IPS-18a (cell line): ENCODE measurements around the gene KSR2.

ENCODE experiments used
- H3K27ac ChIP-seq: one replicate; pipeline ENCODE4 v1.5.1; 2013; ENCODE audit warnings: low read length
- H3K27me3 ChIP-seq: one replicate; pipeline ENCODE4 v1.6.1; 2013; ENCODE audit warnings: mild to moderate bottlenecking, low read length; ENCODE audit not compliant: control insufficient read depth, insufficient read depth
- H3K36me3 ChIP-seq: one replicate; pipeline ENCODE4 v1.6.1; 2013; ENCODE audit warnings: low read depth, low read length; ENCODE audit not compliant: control insufficient read depth
- H3K4me1 ChIP-seq: one replicate; pipeline ENCODE4 v1.6.1; 2013; ENCODE audit warnings: low read depth, low read length; ENCODE audit not compliant: control insufficient read depth
- H3K4me3 ChIP-seq: one replicate; pipeline ENCODE4 v1.5.1; 2013; ENCODE audit warnings: low read length
- H3K9ac ChIP-seq: one replicate; pipeline ENCODE4 v1.6.1; 2013; ENCODE audit warnings: mild to moderate bottlenecking, low read length, moderate library complexity
- H3K9me3 ChIP-seq: one replicate; pipeline ENCODE4 v1.6.1; 2013; ENCODE audit warnings: low read depth, low read length; ENCODE audit not compliant: control insufficient read depth

KSR2 gene

DNA sequence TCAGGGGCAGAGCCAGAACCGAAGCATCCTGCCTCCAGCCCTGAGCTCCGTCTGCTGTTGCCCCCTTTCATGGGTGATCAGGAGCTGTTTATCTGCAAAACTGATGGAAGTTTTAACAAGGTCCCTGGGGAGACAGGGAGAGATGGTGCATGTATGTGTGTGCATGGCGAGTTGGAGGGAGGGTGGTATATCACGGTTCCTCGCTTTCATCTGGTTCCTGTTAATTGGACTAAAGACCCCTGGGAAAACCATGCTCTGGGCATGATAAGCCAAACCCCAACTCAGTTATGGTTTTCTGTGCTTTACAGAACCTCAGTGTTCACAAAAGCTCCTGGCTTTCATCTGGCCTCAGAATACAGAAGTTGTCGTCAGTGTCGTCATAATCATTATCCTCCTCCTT is 133.6 kb downstream of the KSR2 start:
- Histone ChIP-seq H3K4me3 (no peak overlapping the region), H3K36me3 (no peaks in the 10 kb centered on the region), H3K4me1 (peaks cover 5% of the 10 kb centered on the region), H3K27ac (no peak overlapping the region), H3K27me3 (no peaks in the 10 kb centered on the region), H3K9ac (no peak overlapping the region), H3K9me3 (no peaks in the 10 kb centered on the region)

DNA sequence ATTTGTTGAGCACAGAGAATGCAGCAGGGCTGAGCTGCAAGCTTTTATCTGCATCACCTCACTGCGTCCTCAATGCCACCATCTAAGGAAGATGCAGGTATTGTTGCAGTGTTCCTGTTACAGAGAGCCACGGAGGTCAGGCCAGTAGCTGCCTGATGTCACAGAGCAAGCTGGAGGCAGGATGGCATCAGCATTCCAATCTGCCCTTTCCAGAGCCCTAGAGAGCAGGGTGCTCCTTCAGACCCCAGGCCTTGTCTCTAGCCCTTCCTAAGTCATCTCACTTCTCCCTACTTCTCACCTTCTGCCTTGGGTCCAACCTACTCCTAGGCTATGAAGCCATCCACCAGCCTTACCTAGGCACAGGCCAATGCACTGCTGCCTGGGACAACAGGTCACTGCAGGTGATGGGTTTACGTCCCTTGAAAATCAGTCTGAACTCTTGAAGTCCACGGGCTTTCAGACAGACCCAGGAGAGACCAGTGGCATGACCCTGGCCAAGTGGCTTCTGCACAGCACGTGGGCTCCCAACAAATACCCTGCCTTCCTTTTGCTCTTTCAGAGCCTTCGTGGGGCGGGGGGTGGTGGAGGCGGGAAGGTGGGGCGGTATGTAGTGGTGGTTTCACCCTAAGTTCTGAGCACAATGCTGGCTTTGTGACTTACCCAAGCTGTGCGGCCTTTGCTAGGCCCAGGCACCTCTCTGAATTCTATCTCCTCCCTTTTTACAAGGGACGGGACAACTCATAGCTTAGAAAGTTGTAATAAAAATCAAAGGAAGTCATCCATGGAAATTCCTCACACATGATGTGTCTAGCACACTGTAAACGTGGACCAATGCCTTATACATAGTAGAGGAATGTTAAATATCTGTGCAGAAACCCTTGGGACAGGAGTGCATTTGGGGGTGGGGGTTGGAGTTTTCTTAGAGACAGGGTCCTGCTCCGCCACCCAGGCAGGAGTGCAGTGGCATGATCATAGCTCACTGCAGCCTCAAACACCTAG is 136.0 kb downstream of the KSR2 start:
- H3K4me1 ChIP-seq, result peaks cover 5% of the 10 kb centered on the region
- H3K9ac ChIP-seq, result no peak overlapping the region
- no peak overlapping the region for H3K4me3 ChIP-seq
- no peak overlapping the region for H3K27ac ChIP-seq
- peaks cover 11% of the 10 kb centered on the region for H3K9me3 ChIP-seq
- no peaks in the 10 kb centered on the region for H3K36me3 ChIP-seq
- H3K27me3 ChIP-seq, result no peaks in the 10 kb centered on the region

DNA sequence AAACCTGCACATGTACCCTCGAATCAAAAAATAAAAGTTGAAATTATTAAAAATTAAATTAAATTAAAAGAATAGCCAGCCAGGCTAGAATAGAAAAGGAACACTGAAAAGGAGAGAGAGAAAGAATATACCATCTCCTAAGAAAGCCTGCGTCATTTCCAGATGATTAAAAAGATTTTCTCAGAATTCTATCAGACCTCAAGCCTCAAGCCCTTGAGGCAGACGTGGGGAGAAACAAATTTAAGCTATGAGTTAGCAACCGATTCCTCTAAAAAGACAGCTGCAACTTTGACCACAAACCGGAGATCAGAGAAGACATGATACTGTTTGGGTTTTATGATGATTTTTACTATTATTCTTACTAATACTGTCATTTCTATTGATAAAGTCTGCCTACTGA is 138.3 kb downstream of the KSR2 start:
- no peak overlapping the region for H3K9ac ChIP-seq
- no peaks in the 10 kb centered on the region for H3K4me1 ChIP-seq
- H3K4me3 ChIP-seq, result no peak overlapping the region
- no peaks in the 10 kb centered on the region for H3K27me3 ChIP-seq
- no peaks in the 10 kb centered on the region for H3K36me3 ChIP-seq
- H3K9me3 ChIP-seq, result peaks cover 11% of the 10 kb centered on the region
- no peak overlapping the region for H3K27ac ChIP-seq

DNA sequence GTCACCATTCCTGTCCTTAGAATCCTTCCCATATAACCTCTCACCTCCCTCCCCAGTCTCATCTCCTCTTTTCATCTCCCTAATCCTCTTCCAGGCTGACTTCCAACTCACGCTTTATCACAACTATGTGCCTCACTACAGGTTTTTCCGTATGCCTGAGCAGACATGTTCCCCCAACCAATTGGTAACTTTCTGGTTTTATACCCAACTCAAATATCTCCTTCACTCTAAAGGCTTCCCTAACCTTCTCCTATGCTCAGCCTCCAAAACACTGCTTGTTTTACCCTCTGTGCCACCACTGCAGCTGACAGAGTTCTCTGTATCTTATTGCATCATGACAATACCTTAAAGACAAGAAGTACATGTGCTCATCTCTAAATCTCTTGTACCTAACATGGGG is 139.7 kb downstream of the KSR2 start:
- H3K36me3 ChIP-seq, result no peaks in the 10 kb centered on the region
- H3K4me1 ChIP-seq, result no peaks in the 10 kb centered on the region
- no peak overlapping the region for H3K9ac ChIP-seq
- H3K27ac ChIP-seq, result no peak overlapping the region
- peaks cover 11% of the 10 kb centered on the region for H3K9me3 ChIP-seq
- no peaks in the 10 kb centered on the region for H3K27me3 ChIP-seq
- no peak overlapping the region for H3K4me3 ChIP-seq

DNA sequence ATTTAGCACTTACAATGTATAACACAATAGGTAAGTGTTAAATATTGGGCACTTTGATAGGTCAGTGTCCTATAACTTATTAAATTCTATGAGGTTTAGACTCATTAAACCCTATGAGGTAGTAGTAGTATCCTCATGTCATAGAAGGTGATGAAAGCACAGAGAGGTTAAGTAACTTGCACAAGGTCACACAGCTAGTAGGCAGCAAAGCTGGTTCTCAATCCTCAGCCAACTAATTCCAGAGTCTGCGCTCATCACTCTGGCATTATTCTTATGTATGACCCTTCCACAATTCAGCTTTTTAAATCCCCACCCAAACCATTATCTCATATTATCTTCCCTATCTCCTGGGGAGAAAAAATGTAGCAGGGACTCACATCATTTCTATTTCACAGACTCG is 141.1 kb downstream of the KSR2 start:
- no peaks in the 10 kb centered on the region for H3K36me3 ChIP-seq
- no peaks in the 10 kb centered on the region for H3K4me1 ChIP-seq
- H3K9ac ChIP-seq, result no peak overlapping the region
- no peak overlapping the region for H3K27ac ChIP-seq
- H3K9me3 ChIP-seq, result peaks cover 11% of the 10 kb centered on the region
- no peaks in the 10 kb centered on the region for H3K27me3 ChIP-seq
- H3K4me3 ChIP-seq, result no peak overlapping the region

DNA sequence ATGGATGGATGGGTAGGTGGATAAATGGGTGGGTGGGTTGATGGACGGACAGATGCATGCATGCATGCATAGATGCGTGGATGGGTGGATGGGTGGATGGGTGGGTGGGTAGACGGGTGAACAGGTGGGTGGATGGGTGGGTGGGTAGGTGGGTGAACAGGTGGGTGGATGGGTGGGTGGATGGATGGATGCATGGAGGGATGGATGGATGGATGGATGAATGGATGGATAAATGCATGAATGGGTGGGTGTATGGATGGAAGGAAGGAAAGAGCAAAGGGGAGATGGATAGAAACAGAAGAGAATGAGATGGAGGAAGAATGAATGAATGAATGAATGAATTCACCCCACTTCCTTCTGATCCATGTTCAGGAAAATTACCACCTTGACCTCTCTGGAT is 143.0 kb downstream of the KSR2 start:
- H3K36me3 ChIP-seq, result no peaks in the 10 kb centered on the region
- H3K27ac ChIP-seq, result no peak overlapping the region
- no peak overlapping the region for H3K9ac ChIP-seq
- no peak overlapping the region for H3K4me3 ChIP-seq
- H3K9me3 ChIP-seq, result peaks cover 11% of the 10 kb centered on the region
- H3K4me1 ChIP-seq, result no peaks in the 10 kb centered on the region
- no peaks in the 10 kb centered on the region for H3K27me3 ChIP-seq

DNA sequence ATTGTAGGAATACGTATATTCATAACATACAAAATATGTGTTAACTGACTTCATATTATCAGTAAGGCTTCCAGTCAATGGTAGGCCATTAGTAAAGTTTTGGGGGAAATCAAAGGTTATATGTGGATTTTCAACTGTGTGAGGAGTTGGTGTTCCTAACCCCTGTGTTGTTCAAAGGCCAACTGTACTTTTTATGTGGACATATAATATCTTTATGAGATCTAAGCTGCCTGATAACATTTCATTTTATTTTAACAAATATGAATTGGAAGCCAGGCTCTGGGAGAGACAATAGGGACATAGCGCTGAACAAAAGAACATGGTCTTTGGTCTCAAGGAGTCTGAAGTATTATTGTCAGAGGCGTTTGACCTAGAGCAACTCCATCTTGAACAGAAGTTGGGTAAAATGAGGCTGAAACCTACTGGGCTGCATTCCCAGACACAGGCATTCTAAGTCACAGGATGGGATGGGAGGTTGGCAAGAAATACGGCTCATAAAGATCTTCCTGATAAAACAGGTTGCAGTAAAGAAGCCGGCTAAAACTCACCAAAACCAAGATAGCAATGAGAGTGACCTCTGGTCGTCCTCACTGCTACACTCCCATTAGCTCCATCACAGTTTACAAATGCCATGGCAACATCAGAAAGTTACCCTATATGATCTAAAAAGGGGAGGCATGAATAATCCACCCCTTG is 147.2 kb downstream of the KSR2 start:
- Histone ChIP-seq H3K27ac (no peak overlapping the region), H3K4me3 (no peak overlapping the region), H3K4me1 (peaks cover 5% of the 10 kb centered on the region), H3K27me3 (no peaks in the 10 kb centered on the region), H3K36me3 (no peaks in the 10 kb centered on the region), H3K9ac (no peak overlapping the region), H3K9me3 (no peaks in the 10 kb centered on the region)

DNA sequence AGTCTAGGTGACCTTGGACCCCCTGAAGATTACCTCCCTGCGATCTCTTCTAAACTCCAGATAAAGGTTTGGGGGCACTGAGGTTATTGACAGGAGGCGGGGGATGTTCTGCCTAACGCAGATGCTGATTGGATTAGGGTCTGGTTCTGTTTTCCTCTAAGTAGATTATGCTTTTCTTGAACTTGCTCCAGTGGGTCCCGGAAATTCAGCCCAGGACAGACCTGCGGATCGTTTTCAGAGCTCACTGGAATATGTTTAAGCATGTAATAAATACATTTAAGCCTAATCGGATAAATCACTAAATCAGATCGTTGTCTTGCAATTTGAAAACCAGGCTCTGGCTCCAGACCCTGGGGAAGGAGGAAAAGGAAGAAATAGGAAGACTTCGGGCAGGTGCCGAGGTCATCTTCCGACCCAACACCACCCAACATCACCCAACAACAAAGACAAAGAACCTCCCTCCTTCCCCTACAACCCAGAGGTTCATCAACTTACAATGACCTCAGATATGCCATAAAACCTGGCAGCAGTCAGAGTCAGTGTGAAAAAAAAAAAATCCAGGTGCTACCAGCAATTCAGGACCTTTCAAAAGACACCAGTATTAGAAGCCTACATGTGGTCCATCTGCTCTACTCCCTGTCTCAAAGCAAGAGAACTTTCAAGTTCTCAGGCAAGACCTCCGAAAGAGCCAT is 148.4 kb downstream of the KSR2 start:
- H3K27ac ChIP-seq, result no peak overlapping the region
- H3K4me1 ChIP-seq, result peaks cover 5% of the 10 kb centered on the region
- H3K27me3 ChIP-seq, result no peaks in the 10 kb centered on the region
- no peaks in the 10 kb centered on the region for H3K9me3 ChIP-seq
- no peak overlapping the region for H3K4me3 ChIP-seq
- H3K9ac ChIP-seq, result no peak overlapping the region
- no peaks in the 10 kb centered on the region for H3K36me3 ChIP-seq

DNA sequence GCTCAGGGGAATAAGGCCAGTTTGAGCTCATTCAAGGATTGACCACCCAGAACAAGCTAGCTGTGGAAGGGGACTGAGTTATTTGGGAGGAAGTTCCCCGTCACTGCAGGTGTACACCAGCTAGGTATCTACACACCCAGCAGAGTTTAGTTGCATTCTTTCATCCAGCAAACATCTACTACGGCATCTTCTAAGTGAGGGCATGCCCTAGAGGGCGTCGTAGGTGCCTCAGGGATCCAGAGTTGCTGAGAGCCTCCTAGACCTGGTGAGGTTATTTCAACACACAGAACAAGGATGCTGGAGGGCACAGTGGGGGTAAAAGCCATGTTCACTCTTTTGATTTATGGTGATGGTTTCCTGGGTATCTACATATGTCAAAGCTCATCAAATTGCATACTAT is 149.6 kb downstream of the KSR2 start:
- Histone ChIP-seq H3K36me3 (no peaks in the 10 kb centered on the region), H3K9ac (no peak overlapping the region), H3K4me1 (peaks cover 5% of the 10 kb centered on the region), H3K27ac (no peak overlapping the region), H3K27me3 (no peaks in the 10 kb centered on the region), H3K9me3 (no peaks in the 10 kb centered on the region), H3K4me3 (no peak overlapping the region)

DNA sequence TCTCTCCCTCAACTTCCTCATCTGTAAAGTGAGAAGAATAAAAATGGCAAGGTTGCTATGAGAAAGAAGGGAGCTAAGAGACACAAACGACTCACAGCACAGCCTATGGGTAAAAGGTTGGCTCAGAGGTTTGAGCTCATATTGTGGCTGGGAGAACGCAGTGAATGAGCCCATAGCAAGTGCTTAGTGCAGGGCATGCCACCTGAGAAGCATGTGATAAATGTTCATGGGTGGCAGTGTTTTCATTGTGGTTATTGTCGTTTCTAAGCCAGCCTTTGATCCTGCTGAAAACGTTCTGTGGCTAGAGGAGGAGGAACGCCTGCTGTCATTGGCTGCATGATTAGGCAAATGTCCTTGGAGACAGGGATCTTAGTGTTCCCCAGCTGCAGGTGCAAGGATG is 150.4 kb downstream of the KSR2 start:
- Histone ChIP-seq H3K36me3 (no peaks in the 10 kb centered on the region), H3K9ac (no peak overlapping the region), H3K27me3 (no peaks in the 10 kb centered on the region), H3K4me1 (peaks cover 5% of the 10 kb centered on the region), H3K4me3 (no peak overlapping the region), H3K9me3 (no peaks in the 10 kb centered on the region), H3K27ac (no peak overlapping the region)

DNA sequence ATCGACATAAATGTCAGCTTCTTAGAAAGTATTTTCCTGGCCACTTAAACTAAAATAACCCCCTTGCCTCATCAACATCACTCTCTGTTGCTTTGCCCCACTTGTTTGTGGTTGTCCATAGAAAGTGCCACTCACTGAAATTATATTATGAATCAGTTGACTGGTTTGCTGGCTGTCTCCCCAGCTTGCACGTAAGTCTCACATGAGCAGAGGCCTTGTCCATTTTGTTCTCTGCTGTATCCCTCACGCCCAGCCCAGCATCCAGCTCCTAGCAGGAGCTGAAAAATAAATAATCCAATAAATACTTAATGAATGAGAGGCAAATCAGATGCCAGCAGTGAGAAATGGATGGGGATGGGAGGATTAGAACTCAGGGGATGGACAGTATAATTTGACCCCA is 159.3 kb downstream of the KSR2 start:
- no peaks in the 10 kb centered on the region for H3K27me3 ChIP-seq
- H3K4me1 ChIP-seq, result no peaks in the 10 kb centered on the region
- no peaks in the 10 kb centered on the region for H3K9me3 ChIP-seq
- H3K36me3 ChIP-seq, result no peaks in the 10 kb centered on the region
- no peak overlapping the region for H3K9ac ChIP-seq
- H3K4me3 ChIP-seq, result no peak overlapping the region
- no peak overlapping the region for H3K27ac ChIP-seq
